K562 (cell line): ENCODE results near the gene ILK. TPM values are rescaled to one million over a fixed set of nuclear protein-coding genes. Genes with fewer than 3 reads are reported as not detected.

ENCODE experiments used
- CAMTA2 ChIP-seq: fragments of 250-450 bp; sonication (Bioruptor Pico); conservative IDR thresholded peaks from 2 replicates; pipeline ENCODE4 v1.5.1; 2022
- CBFA2T3 ChIP-seq: fragments of 450-650 bp; IDR thresholded peaks from 2 replicates; pipeline ENCODE4 v1.6.1; 2017
- CHD1 ChIP-seq: fragments of 200-600 bp; sonication (generic); IDR thresholded peaks from one replicate; pipeline ENCODE4 v1.6.1; 2012; ENCODE audit warnings: mild to moderate bottlenecking, moderate library complexity, low read length, inconsistent platforms
- EGR1 ChIP-seq: fragments of 450-650 bp; conservative IDR thresholded peaks from 2 replicates; pipeline ENCODE4 v1.6.1; 2017; ENCODE audit warnings: mild to moderate bottlenecking
- EWSR1 ChIP-seq: fragments of 450-650 bp; IDR thresholded peaks from 2 replicates; pipeline ENCODE4 v1.6.1; 2018; ENCODE audit warnings: borderline replicate concordance, mild to moderate bottlenecking, low read depth, moderate library complexity; ENCODE audit not compliant: partially characterized antibody
- FOXA3 ChIP-seq, 2 experiments: fragments of 450-650 bp in 1 of 2; sonication (generic) in 1 of 2; formaldehyde crosslinking; IDR thresholded peaks in 1 of 2; conservative IDR thresholded peaks in 1 of 2; 2 replicates each; pipeline versions ENCODE4 v1.4.0 to v1.8.0; 2020 to 2022; ENCODE audit warnings: mild to moderate bottlenecking in 2 of 2, missing genetic modification reagents in 1 of 2
- IRF2 ChIP-seq: sonication (generic); formaldehyde crosslinking; IDR thresholded peaks from 2 replicates; pipeline ENCODE4 v1.8.1; 2022; ENCODE audit warnings: mild to moderate bottlenecking, missing genetic modification reagents
- MEIS2 ChIP-seq: fragments of 450-650 bp; IDR thresholded peaks from 2 replicates; pipeline ENCODE4 v1.6.1; 2014; ENCODE audit warnings: mild to moderate bottlenecking; ENCODE audit not compliant: partially characterized antibody
- SIN3A ChIP-seq, 2 experiments: fragments of 150-350 bp in 1 of 2; IDR thresholded peaks; 2 replicates each; pipeline ENCODE4 v1.6.1; 2011 to 2016; ENCODE audit warnings: borderline replicate concordance in 2 of 2, low read depth in 2 of 2, low read length in 2 of 2, mild to moderate bottlenecking in 2 of 2, moderate library complexity in 2 of 2; ENCODE audit not compliant: control insufficient read depth in 1 of 2
- SIX5 ChIP-seq, 2 experiments: IDR thresholded peaks; 2 replicates each; pipeline ENCODE4 v1.6.1; 2011; ENCODE audit warnings: low read length in 2 of 2, borderline replicate concordance in 1 of 2, low read depth in 1 of 2, mild to moderate bottlenecking in 1 of 2, moderate library complexity in 1 of 2; ENCODE audit not compliant: insufficient read depth in 1 of 2
- polyA plus RNA-seq, 8 experiments: library from polyadenylated mRNA; depleted of rRNA in 4 of 8; stranded (reverse) in 5 of 8; unstranded in 3 of 8; fragments of >200 nt; fragmentation: Nextera tagmentation in 2 of 8; fragmentation: Illumina TruSeq in 1 of 8; extraction: Ambion mirVana in 2 of 8; extraction: Trizol in 1 of 8; gene quantifications; 2 replicates each; pipeline versions ENCODE4 v1.2.1 to v1.2.3, GENCODE V29; 2011 to 2014; ENCODE audit warnings: inconsistent platforms in 1 of 8, missing spikeins in 1 of 8
- total RNA-seq, 7 experiments: library from RNA; depleted of rRNA in 6 of 7; stranded (reverse); fragments of >200 nt in 6 of 7; fragmentation: Illumina TruSeq in 2 of 7; extraction: Trizol in 2 of 7; gene quantifications; 2 replicates each; pipeline versions ENCODE4 v1.2.1 to v1.2.3, GENCODE V29; 2011 to 2021; ENCODE audit warnings: low replicate concordance in 1 of 7
- TF ChIP-seq, protein P1 (sequence below), 2 experiments: IDR thresholded peaks in 1 of 2; conservative IDR thresholded peaks in 1 of 2; 2 replicates each; pipeline ENCODE4 v1.6.1; 2016; ENCODE audit warnings: low read depth in 2 of 2, mild to moderate bottlenecking in 1 of 2, missing compliant biosample characterization in 1 of 2, missing genetic modification characterization in 1 of 2, moderate library complexity in 1 of 2
- TF ChIP-seq, protein P2 (sequence below): fragments of 250-450 bp; sonication (Bioruptor Pico); IDR thresholded peaks from 2 replicates; pipeline ENCODE4 v1.5.0; 2021; ENCODE audit warnings: mild to moderate bottlenecking, borderline replicate concordance
- TF ChIP-seq, protein P3 (sequence below), 2 experiments: fragments of 450-650 bp in 1 of 2; sonication (generic) in 1 of 2; formaldehyde crosslinking in 1 of 2; IDR thresholded peaks in 1 of 2; conservative IDR thresholded peaks in 1 of 2; 2 replicates each; pipeline versions ENCODE4 v1.6.1 to v1.8.1; 2016 to 2023; ENCODE audit warnings: mild to moderate bottlenecking in 2 of 2, moderate library complexity in 2 of 2, inconsistent platforms in 1 of 2, missing genetic modification reagents in 1 of 2
- TF ChIP-seq, protein P4 (sequence below), 2 experiments: fragments of 450-650 bp; conservative IDR thresholded peaks; 2 replicates each; pipeline ENCODE4 v1.6.1; 2017; ENCODE audit warnings: mild to moderate bottlenecking in 2 of 2, moderate library complexity in 2 of 2
- TF ChIP-seq, protein P5 (sequence below): fragments of 450-650 bp; formaldehyde crosslinking; IDR thresholded peaks from 2 replicates; pipeline ENCODE4 v1.4.0; 2022; ENCODE audit warnings: mild to moderate bottlenecking, moderate library complexity

Gene ILK
- total and polyA plus RNA-seq, 9 of the 15 experiments (the other 6 are each of a cell fraction or from before 2014, with no cell fraction given), result 43.3 to 95.9 (median 58.9) TPM

DNA sequence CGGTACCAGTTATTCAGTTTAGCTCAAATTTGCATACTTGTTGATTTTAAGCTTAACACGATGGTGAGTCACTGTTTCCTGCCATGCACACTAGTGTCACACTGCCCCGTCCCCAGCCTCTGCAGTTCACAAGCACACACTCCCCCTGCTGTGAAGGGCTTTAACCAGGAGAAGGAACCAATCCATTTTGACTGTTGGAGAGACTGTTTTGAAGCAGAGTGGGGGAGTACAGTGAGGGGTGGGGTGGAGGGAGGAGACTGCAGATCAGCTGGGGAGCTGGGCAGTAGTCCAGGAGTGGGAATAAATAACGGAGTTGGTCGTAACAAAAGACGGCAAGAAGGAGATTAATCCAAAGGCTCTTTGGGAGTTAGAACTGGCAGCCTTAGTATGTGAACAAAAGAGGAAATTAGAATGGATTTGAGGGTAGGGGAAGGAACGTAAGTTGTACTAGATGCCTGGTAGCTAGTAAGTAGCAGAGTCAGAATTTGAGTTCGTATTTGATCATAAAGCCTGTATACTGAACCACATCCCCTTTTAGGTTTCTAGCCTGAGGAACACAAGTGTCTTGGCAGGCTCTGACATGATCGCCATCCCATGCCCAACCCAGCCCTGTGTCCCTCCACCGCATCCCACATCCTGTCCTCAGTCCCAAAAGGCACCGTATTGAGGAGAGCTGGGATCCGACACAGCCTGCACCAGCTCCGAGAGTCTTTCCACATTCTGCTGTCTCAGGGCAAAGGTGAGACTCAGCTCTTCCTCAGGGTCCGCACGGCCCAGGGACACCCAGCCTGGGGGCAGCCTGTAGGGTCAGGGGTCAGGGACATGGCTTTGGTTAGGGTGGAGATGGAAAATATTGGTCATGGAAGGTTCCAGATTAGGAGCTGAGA lies 14.8 kb downstream of the ILK start (continued):
- TF ChIP-seq EGR1, result peak; percentile 42; the same call in 1 of the 2 replicates
- TF ChIP-seq, protein P1, sequence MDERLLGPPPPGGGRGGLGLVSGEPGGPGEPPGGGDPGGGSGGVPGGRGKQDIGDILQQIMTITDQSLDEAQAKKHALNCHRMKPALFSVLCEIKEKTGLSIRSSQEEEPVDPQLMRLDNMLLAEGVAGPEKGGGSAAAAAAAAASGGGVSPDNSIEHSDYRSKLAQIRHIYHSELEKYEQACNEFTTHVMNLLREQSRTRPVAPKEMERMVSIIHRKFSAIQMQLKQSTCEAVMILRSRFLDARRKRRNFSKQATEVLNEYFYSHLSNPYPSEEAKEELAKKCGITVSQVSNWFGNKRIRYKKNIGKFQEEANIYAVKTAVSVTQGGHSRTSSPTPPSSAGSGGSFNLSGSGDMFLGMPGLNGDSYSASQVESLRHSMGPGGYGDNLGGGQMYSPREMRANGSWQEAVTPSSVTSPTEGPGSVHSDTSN (CRISPR knock-in tag; IDR thresholded peaks at IDR 0.05; ENCODE audit: low read depth), result no peak
- TF ChIP-seq, protein P1 (tag; conservative IDR thresholded peaks at IDR 0.05; ENCODE audit: low read depth), result peak; percentile 73
- TF ChIP-seq, protein P2, sequence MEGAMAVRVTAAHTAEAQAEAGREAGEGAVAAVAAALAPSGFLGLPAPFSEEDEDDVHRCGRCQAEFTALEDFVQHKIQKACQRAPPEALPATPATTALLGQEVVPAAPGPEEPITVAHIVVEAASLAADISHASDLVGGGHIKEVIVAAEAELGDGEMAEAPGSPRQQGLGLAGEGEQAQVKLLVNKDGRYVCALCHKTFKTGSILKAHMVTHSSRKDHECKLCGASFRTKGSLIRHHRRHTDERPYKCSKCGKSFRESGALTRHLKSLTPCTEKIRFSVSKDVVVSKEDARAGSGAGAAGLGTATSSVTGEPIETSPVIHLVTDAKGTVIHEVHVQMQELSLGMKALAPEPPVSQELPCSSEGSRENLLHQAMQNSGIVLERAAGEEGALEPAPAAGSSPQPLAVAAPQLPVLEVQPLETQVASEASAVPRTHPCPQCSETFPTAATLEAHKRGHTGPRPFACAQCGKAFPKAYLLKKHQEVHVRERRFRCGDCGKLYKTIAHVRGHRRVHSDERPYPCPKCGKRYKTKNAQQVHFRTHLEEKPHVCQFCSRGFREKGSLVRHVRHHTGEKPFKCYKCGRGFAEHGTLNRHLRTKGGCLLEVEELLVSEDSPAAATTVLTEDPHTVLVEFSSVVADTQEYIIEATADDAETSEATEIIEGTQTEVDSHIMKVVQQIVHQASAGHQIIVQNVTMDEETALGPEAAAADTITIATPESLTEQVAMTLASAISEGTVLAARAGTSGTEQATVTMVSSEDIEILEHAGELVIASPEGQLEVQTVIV, result no peak
- no peak for TF ChIP-seq IRF2
- peak; percentile 44 for TF ChIP-seq MEIS2
- TF ChIP-seq SIX5 (IDR thresholded peaks at IDR 0.05; ENCODE audit: borderline replicate concordance in 1 of 2, insufficient read depth in 1 of 2, low read depth in 1 of 2, low read length in 2 of 2), result no peak
- TF ChIP-seq CAMTA2 (CRISPR knock-in tag), result no peak
- peak; percentile 38 for TF ChIP-seq CHD1
- TF ChIP-seq, protein P3, sequence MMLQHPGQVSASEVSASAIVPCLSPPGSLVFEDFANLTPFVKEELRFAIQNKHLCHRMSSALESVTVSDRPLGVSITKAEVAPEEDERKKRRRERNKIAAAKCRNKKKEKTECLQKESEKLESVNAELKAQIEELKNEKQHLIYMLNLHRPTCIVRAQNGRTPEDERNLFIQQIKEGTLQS (IDR thresholded peaks at IDR 0.05), result peak; percentile 91
- TF ChIP-seq, protein P3 (CRISPR knock-in tag; conservative IDR thresholded peaks at IDR 0.05), result no peak; the same call in 1 of the 2 replicates
- no peak for TF ChIP-seq EWSR1
- peak; percentile 22; the same call in 1 of the 2 replicates for TF ChIP-seq CBFA2T3
- TF ChIP-seq, protein P4, sequence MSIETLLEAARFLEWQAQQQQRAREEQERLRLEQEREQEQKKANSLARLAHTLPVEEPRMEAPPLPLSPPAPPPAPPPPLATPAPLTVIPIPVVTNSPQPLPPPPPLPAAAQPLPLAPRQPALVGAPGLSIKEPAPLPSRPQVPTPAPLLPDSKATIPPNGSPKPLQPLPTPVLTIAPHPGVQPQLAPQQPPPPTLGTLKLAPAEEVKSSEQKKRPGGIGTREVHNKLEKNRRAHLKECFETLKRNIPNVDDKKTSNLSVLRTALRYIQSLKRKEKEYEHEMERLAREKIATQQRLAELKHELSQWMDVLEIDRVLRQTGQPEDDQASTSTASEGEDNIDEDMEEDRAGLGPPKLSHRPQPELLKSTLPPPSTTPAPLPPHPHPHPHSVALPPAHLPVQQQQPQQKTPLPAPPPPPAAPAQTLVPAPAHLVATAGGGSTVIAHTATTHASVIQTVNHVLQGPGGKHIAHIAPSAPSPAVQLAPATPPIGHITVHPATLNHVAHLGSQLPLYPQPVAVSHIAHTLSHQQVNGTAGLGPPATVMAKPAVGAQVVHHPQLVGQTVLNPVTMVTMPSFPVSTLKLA (conservative IDR thresholded peaks at IDR 0.05), result peak; percentile 48 to 82
- TF ChIP-seq, protein P5, sequence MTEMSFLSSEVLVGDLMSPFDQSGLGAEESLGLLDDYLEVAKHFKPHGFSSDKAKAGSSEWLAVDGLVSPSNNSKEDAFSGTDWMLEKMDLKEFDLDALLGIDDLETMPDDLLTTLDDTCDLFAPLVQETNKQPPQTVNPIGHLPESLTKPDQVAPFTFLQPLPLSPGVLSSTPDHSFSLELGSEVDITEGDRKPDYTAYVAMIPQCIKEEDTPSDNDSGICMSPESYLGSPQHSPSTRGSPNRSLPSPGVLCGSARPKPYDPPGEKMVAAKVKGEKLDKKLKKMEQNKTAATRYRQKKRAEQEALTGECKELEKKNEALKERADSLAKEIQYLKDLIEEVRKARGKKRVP (CRISPR knock-in tag), result no peak
- peak in 1 of 2 experiments; percentile 85; a peak in 3 of 4 replicates for TF ChIP-seq SIN3A (IDR thresholded peaks at IDR 0.05; ENCODE audit: borderline replicate concordance in 2 of 2, control insufficient read depth in 1 of 2, low read depth in 2 of 2, low read length in 2 of 2)
- TF ChIP-seq FOXA3 (CRISPR knock-in tag; conservative IDR thresholded peaks at IDR 0.05 in 1 of 2, IDR thresholded peaks at IDR 0.05 in 1 of 2), result peak; percentile 89 to 97
